Activated CD4-positive, CD25-positive, alpha-beta regulatory T cell (primary cell): ENCODE data around the gene BEST3.
"Not testable (repeated sequence)": the region's sequence is repeated elsewhere in the genome, so short reads cannot be mapped to it uniquely, and the experiment has no call there.

ENCODE experiments used
- DNase-seq, 4 experiments: peaks; one replicate each; lab custom pipeline; 2025; lab: John Stamatoyannopoulos, UW

The BEST3 gene

GRCh38 chr12:69648476-69648875, 50.6 kb downstream of the BEST3 start:
- DNase-seq = no peak

DNA sequence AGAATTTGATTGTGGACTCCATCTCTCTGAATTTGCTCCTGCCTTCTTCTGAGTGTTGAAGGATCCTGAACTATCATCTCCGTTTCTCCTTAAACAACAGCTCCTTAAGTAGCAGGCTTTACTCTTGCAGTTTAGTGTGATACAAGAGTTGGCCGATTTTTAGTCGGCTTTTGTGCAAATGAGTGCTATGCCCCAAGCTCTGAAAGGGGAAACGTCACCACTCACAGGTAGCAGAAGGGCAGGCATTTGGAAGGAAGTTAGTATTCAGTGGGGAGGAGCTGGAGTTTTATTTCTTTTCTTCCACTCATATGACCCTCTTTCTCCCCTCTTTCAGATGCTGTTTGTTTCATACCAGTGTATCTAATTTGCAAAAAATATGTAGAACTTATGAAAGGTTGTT, 51.9 kb downstream of the BEST3 start:
- no peak for DNase-seq

GRCh38 chr12:69645031-69645430, 54.1 kb downstream of the BEST3 start:
- no peak for DNase-seq

GRCh38 chr12:69644511-69644910, 54.6 kb downstream of the BEST3 start:
- DNase-seq = no peak

- DNase-seq = no peak
Measured at GRCh38 chr12:69642531-69642930, 56.6 kb downstream of the BEST3 start.

- DNase-seq = no peak
Measured at GRCh38 chr12:69641546-69641945, 57.6 kb downstream of the BEST3 start.

DNA sequence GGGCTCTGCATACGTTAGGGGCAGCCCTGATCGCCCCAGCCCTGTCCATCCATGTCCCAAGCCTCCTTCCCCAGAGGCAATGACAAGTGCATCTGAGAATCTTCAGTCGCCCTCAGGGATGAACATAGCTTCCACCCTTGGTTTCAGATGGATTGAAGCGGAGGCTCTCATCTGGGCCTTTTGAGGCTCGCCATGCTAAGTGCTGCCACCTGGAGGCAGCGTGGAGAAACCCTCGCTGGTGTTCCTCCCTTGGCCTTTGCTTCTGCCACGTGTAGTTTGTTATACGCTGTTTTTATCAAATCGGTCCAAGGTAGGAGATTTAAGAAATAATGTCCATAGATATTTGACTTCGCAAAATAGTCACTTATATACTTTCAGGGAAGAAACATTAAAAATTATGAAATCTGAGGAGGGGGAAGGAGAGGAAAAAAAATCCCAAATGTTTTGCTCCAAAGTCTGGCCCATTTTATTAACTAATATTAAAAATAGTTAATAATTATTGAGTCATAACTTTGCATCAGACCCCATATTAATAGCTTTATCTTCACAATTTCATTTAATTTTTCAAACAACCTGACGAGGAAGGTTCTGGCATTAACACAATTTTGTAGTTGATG, 59.6 kb downstream of the BEST3 start:
- peak; percentile 19 to 24 (median 22) for DNase-seq

GRCh38 chr12:69633061-69633460, 66.0 kb downstream of the BEST3 start:
- DNase-seq = no peak

GRCh38 chr12:69630191-69630590, 68.9 kb downstream of the BEST3 start:
- no peak for DNase-seq

- no peak for DNase-seq
Measured at GRCh38 chr12:69627501-69627900, 71.6 kb downstream of the BEST3 start.

DNA sequence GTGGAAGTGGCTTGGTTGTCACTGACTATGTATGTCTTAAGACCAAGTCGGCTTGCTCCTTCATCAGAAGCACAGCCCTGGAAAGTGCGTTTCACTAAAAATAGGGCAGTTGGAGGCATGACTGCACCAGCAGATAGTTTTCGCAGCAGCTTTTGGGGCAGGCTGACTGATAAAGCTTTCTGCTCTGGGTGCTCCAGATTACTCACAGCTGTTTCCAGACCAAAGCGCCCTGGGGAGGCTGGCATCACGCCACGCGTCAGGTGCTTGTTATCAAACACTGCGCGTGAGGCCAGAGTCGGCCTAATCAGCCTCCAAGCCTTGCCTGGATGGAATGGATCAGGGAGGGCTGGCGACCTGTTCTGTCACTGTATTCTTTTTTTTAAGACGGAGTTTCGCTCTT, 75.1 kb downstream of the BEST3 start:
- DNase-seq = no peak

- no peak for DNase-seq
Measured at GRCh38 chr12:69621551-69621950, 77.6 kb downstream of the BEST3 start.

- no peak for DNase-seq
Measured at GRCh38 chr12:69620921-69621320, 78.2 kb downstream of the BEST3 start.

DNA sequence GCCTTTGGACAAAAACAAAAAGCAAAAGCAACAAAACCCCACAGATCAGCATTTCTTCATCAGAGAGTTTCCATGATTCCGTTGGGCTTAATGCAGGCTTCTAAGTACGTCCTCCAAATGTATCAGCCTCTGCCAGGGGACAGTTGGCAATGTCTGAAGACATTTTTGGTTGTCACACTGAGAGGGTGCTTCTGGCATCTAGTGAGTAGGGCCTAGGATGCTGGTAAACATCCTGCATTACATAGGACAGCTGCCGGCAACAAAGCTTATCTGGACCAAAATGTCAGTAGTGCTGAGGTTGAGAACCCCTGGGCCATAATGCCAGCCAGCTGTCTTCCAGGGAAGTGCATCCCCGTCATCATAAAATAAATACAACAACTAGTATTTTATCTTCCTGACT, 79.0 kb downstream of the BEST3 start:
- DNase-seq = no peak

GRCh38 chr12:69619050-69619449, 80.1 kb downstream of the BEST3 start:
- no peak for DNase-seq

GRCh38 chr12:69616025-69616424, 83.1 kb downstream of the BEST3 start:
- DNase-seq = no peak

- DNase-seq = no peak
Measured at GRCh38 chr12:69613351-69613750, 85.8 kb downstream of the BEST3 start.

DNA sequence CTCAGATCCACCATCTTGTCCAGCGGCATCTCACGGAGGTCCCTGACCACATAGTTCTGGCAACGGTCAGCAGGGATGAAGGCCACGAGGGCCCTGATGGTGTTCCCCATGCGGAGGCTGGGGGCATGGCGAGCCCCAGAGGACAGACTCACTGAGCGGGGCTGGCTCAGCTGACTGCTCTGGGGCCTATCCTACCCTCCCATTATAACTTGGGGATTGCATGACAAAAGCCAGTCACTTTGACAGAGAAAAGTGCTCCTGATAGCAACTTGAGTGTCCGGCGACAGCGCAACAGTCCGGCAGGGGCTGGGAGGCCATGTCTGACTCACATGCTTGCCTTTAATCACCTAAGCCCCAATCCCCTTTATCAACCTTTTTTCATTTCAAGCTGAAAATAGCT, 88.4 kb downstream of the BEST3 start, which contains the start of gene LRRC10:
TSS of gene LRRC10 (minus strand) at position 179 of the 400 bp plus-strand sequence. CDS start at position 110, 69 bp downstream.
- DNase-seq = no peak

DNA sequence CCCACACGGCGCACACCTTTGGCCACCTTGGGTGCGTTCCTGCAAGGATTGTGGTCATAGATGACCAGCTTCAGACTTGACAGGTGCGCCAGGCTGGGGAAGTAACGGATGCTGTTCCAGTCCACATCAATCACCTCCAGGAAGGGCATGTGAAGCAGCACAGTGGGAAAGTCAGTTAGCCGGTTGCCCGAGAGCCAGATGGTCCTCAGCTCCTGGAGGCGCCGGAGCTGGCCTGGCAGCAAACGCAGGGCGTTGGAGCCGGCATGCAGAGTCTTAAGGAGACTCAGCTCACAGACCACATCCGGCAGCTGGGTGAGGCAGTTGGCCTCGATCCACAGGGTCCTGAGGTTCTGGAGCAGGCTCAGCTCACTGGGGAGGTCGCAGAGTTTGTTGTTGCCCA, 89.0 kb downstream of the BEST3 start:
- no peak for DNase-seq

DNA sequence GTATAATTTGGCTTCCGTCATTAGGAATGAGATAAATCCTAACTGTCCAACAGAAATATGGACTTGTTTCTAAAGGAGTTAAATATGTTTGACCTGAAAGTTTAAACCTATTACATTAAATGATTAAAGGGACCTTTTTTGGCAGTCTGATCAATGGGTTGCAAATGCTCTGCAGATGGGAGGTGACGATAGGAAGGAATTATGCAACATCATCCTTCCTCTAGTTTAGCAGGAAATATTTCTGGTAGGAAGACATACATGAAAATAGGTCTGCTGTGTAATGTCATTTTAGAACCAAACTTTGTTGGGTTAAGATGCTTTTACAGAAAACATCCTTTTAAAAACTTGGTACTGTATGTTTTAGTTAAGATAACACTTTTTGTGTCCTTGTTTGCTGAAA, 91.0 kb downstream of the BEST3 start:
- DNase-seq = no peak

DNA sequence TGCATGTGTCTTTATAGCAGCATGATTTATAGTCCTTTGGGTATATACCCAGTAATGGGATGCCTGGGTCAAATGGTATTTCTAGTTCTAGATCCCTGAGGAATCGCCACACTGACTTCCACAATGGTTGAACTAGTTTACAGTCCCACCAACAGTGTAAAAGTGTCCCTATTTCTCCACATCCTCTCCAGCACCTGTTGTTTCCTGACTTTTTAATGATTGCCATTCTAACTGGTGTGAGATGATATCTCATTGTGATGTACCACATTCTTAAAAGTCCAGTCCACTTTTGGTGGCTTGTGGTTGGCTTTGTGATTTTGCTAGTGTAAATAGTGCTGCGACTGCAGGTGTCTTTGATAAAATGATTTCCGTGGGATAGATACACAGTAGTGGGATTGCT, 94.8 kb downstream of the BEST3 start:
- not testable (repeated sequence) for DNase-seq
